HG02885 (cell line): Measurements from ENCODE around the gene C19orf38.

ENCODE experiments used
- ATAC-seq: cut with Tn5 transposase; IDR thresholded peaks from one replicate; pipeline ENCODE4 v1.9.1; 2021; ENCODE audit warnings: mild to moderate bottlenecking; ENCODE audit not compliant: unreplicated experiment, poor library complexity

Gene C19orf38, protein sequence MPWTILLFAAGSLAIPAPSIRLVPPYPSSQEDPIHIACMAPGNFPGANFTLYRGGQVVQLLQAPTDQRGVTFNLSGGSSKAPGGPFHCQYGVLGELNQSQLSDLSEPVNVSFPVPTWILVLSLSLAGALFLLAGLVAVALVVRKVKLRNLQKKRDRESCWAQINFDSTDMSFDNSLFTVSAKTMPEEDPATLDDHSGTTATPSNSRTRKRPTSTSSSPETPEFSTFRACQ

DNA sequence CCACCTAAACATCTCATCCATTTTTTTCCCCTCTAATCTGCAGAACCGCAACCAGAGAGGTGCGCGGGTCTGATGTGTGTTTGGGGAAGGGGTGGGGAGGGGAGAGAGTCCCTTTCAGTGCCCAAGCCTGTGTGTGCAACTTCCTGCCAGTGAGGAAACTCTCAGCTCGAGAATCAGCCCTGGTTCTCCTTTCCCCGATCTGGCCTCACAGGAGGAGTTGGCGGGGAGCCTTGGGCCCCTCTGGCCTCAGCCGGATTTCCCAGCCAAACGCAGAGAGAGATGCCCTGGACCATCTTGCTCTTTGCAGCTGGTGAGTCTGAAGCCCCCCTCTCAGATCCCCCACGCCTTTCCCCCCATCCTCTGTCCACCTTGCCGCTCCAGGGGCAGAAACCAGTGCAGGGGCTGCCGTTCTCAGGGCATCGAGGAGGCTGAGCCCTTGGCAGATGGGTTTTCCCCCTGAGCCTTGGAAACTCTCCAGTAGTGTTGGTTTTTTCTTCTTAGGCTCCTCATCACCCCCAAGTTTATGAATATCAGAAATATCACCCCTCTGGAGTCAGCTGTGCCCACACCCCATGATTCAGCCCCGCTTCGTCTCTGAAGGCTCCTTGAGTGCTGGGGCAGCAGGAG, at the start of gene C19orf38:
Gene C19orf38 (plus strand): TSS at position 186 of the 627 bp plus-strand sequence. CDS start 94 bp downstream, at position 280.
- ATAC-seq = no peak

DNA sequence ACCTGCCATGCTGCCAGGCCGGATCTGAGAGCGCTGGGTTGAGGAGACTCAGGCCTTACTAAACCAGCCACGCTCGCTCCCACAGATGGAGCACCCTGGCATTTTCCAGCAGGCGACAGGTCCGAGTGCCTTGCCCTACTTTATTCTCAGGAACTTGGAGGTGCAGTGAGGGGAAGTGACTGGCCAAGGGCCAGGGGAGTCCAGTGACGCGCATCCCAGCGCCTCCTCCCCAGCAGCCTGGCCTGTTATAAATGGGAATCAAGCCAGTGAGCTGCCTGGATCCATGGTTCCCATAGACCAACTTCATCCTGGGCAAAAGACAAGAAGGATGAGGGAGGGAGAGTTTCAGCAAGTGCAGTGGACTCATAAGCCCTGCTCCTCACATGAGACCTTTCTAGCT, 47.7 kb upstream of the C19orf38 start:
- ATAC-seq = no peak

- ATAC-seq = no peak
Measured at GRCh38 chr19:10802479-10802878, 45.7 kb upstream of the C19orf38 start.

- ATAC-seq = no peak
Measured at GRCh38 chr19:10803252-10803651, 45.0 kb upstream of the C19orf38 start.

GRCh38 chr19:10805065-10805757, 43.0 kb upstream of the C19orf38 start:
- ATAC-seq = no peak

DNA sequence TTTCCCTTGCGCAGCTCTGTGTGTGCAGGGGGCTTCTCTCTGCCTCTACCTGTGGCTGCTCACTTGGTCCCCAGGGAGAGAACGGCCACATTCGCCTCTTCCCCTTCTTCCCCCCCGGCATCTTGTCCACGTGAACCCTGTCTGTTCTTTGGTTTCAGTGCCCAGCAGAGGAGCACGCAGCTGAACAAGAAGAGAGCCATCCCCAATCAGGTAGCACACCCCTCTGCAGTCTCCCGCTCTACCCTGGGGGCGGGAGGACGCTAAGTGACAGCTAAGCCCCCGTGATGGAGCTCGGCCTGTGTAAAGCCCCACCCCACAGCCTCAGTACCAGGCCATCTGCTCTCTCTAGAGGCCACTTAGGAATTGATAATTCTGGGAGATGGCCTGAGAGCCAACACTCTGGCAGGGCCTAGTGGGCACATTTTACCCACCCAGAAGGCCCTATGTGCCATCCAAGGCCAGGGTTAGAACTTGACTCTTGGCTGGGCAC, 42.4 kb upstream of the C19orf38 start:
- ATAC-seq = no peak

DNA sequence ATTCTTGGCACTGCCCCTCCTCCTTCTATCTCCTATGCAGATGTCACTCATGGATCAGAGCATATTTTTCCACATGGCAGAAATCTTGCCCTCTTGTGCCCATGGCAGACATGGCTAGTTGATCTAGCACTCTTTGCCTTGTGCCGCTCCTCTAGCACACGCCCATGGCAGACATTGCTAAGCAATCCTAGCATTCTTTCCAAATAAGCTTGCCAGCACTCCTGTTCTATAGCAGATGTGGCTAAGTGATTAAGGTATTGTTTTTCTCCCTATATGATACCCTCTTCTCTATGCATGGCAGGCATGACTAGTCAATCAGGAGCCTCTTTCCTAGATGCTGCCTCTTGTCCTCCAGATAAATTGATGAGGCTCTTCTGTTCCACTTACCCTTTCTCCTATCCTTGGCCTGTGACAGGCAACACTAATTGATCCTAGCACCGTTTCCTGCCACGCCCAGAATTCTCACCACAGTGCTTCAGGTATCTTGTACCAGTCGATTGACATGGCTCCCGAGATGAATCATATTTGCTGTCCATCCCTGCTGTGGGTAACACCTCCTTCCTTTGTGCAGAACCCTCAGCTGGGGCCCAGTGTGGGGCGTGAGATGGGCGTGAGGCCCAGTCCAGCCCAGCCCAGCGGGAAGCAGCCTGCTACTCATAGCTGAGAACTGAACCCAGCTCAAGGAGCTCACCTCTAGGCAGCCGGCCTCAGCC, 39.1 kb upstream of the C19orf38 start:
- ATAC-seq = no peak

- no peak for ATAC-seq
Measured at GRCh38 chr19:10809651-10810285, 38.4 kb upstream of the C19orf38 start.

DNA sequence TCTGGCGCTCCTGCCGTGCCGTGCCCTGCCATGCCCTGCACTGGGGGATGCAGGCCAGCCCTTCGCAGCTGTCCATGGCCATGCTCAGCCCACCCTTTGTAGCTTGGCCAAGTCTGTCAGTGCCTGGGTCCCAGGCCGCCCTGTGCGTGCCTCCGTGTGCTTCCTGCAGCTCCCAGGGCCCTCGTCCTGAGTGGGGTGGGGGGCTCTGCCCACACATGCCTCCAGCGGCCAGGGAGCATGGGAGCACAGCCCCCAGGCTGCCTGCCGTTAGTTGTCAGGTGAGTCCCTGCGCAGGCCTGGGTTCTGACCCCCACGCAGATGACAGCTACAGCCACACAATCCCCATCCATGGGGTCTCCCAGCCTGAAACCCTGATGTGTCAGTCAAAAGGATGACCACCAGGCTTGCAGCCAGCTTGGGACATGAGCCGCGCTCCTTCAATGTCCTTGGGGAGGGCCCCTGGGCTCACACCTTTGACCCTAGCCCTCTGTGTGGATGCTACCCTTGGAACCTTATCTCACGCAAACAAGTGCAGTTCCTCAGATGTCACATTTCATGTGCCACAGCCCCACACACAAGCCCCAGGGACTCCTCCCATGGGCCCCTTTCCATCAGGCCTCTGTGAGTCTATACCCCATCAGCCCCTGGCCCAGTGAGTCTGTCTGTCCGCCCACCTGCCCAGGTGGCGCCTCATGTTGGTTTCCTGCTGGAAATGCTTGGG, 36.7 kb upstream of the C19orf38 start:
- no peak for ATAC-seq

GRCh38 chr19:10812196-10812595, 36.0 kb upstream of the C19orf38 start:
- ATAC-seq = no peak

DNA sequence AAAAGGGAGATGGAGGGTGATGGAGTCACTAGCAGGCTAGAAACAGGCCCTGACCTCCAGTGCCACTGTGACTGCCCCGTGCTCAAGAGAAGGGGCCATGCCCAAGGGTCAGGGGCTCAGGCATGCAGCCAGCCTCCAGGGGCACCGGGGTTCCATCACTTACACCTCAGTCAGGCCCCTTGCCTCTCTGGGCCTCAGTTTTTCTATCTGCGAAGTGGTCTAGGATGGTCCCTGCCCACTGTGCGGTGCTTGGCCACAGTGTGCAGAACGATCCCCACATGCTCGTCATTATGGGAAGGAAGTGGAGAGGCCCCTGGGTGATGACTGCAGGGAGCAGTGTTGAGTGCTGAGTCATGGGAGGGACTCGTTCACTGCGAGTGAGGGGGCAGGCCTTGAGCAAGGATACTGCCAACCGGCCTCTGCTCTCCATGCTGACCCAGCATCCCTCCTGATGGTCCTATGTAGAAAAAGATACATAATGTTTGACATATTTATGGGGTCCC, 35.3 kb upstream of the C19orf38 start:
- no peak for ATAC-seq

DNA sequence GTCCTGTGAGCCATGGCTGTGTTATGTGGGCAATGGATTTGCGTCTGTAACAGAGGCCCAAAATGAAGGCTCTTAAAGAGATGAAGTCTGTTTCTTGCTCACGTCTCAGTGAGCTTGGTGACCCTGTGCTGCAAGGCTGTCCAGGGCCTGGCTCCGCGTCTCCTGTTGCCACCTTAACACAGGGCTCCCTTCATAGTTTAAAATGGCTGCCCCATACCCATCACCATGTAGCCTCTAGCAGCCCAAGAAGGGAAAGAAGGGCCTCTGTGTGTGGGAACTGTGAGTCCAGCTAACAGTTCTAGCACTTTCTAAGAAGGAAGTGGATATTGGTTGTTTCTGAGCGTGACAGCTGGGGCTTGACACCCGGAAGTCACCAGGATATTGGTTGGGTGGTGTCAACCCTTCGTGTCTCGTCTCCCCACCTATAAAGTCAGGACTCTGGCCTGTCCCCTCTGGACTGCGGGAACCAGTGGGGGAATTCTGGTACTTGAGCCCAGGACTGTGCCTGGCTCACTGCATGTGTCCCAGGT, 33.1 kb upstream of the C19orf38 start:
- ATAC-seq = no peak

GRCh38 chr19:10815969-10816644, 32.1 kb upstream of the C19orf38 start:
- no peak for ATAC-seq

- ATAC-seq = no peak
Measured at GRCh38 chr19:10816691-10817090, 31.5 kb upstream of the C19orf38 start.

GRCh38 chr19:10817291-10818038, 30.8 kb upstream of the C19orf38 start:
- no peak for ATAC-seq

GRCh38 chr19:10818301-10819123, 29.7 kb upstream of the C19orf38 start:
- no peak for ATAC-seq
